Inflammatory macrophage (primary cell): ENCODE measurements around the gene EYA2.

ENCODE experiments used
- DNase-seq, 2 donors: peaks; one replicate each; pipeline ENCODE4 v3.0.0-alpha.2; 2020 to 2022

The EYA2 gene

GRCh38 chr20:47211036-47211435, 316.4 kb downstream of the EYA2 start:
- no peak for DNase-seq

- DNase-seq: no peak
Observed at GRCh38 chr20:47212606-47213207, 318.1 kb downstream of the EYA2 start.

- DNase-seq: no peak
Observed at GRCh38 chr20:47213966-47214365, 319.3 kb downstream of the EYA2 start.

- DNase-seq: no peak
Observed at GRCh38 chr20:47215653-47216397, 321.2 kb downstream of the EYA2 start.

DNA sequence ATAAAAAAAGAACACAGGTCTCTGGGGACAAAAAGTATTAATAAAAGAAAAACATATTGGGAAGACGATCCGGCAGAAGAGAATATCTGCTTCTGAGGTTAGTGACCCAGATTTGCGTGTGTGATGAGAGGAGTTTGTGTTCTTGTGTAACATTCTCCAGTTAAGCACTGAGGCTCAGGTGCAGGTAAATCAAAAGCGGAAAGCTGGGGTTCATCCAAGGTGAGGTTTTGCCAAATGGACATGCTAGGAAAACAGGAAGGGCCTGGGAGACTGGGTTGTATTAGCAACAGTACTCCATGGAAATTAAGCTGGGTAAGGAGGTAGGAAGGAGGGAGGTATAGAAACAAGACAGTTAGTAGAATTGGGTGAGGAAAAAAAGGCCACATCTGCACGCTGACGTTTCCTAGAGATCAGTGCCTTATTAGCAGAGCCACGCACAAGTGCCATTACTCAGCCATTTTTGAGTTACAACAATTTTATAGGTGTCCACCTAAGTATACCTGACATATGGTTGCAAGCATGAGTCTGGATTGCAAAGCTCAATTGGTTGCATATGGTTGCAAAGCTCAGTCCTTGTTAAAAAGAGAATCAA, 322.3 kb downstream of the EYA2 start:
- DNase-seq: no peak

- no peak for DNase-seq
Observed at GRCh38 chr20:47217482-47218446, 323.1 kb downstream of the EYA2 start.

GRCh38 chr20:47220161-47220582, 325.5 kb downstream of the EYA2 start:
- peak; percentile 31 to 45 for DNase-seq

DNA sequence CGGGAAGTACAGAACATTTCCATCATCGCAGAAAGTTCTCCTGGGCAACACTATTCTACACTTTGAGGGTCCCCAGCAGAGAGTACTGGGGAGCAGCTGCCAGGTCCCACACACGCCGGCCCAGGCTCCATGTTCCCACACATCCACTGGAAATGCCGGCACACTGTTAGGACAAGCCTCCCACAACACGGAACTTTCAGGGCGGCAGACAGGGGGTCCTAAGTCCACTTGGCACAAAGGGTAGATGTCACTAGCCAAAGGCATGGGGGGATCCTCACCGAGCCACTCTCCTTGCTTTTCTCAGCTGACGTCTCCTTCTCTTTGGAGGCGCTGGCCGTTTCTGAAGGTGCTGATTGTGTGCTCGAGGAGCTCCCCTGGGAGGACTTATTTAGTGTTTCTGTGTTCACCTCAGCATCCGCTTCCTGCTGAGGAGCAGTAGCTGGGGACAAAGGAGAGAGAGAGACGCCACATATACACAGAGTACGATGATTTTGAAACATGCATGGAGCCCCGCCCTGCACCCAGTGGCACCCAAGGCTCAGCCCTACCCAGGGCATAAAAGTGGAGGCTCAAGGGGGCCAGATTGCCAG, 326.5 kb downstream of the EYA2 start:
- no peak for DNase-seq

DNA sequence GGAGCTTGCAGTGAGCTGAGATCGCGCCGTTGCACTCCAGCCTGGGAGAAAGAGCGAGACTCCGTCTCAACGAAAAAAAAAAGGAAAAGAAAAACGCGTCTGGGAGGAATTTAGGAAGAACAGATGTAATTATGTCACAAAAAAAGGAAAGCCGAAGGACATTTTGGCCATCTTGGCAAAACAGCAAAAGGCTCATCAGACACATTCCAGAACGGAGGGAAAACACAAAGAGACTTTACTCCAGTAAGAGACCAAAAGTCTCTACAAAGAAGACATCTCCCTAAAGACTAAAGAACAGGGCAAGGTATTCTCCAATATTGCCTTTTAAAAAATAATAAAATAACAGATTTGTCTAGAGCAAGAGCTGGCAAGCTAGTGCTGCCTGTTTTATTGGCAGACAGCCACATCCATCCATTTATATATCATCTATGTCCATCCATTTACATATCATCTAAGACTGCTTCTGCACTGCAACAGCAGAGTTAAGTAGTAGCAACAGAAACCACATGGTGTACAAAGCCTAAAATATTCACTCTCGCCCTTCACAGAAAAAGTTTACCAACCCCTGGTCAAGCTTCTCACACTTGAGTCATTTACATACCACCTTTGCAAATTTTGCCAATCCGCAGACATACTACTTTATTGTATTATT, 328.0 kb downstream of the EYA2 start:
- no peak for DNase-seq

GRCh38 chr20:47223896-47224295, 329.3 kb downstream of the EYA2 start:
- no peak for DNase-seq

DNA sequence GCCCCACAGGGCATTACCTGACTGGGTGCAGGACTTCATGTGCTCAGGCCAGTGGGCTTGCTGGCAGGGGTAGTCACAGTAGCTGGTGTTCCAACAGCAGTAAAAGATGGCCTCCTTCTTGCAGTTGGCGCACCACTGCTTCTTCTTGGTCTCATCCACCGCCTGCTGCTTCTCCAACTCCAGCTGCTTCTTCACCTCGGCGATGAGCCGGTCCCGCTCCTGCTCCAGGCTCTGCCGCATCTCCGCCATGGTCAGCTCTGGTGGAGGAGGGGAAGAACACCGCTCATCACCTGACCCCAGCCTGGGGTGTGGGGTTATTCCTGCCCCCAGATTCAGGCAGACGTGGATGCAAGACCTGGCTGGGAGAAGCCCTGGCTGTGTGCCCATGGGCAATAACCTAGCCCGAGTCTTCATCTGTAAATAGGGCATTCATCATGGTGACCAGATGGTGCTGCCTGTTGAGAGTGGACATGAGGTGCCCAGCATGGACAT, 329.7 kb downstream of the EYA2 start:
- DNase-seq: no peak

DNA sequence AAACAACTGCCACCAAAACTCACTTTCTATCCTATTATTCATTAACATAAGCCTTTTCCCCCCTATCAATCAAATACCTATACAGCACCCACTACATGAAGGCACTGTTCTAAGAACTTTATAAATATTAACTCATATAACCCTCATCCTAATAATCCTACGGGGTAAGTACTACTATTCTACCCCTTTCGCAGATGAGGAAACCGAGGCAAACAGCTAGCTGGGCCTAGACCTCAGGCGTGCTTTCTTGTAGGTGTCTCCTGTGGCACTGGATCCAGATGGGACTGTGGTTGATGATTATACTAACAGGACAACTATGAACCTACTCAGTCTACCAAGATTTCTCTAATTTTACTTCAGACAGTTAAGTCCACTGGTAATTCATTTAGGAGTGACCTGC, 330.2 kb downstream of the EYA2 start:
- DNase-seq: no peak

DNA sequence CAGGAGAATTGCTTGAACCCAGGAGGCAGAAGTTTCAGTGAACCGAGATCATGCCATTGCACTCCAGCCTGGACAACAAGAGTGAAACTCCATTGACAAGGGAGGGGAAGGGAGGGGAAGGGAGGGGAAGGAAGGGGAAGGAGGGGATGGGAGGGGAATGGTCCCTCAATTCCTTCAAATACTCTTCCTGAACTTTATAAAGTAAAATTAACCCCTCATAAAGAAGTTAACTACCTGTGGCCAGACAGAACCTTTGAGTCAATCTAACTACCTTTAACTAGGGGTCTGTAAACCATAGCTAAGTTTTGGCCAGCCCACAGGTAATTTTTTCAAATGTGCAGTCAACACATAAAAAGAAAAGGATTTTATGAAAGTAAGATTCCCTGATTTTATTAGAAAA, 330.8 kb downstream of the EYA2 start:
- DNase-seq: no peak

- DNase-seq: no peak
Observed at GRCh38 chr20:47227119-47227518, 332.5 kb downstream of the EYA2 start.

- no peak for DNase-seq
Observed at GRCh38 chr20:47227576-47227975, 332.9 kb downstream of the EYA2 start.

GRCh38 chr20:47228654-47229053, 334.0 kb downstream of the EYA2 start:
- no peak for DNase-seq

DNA sequence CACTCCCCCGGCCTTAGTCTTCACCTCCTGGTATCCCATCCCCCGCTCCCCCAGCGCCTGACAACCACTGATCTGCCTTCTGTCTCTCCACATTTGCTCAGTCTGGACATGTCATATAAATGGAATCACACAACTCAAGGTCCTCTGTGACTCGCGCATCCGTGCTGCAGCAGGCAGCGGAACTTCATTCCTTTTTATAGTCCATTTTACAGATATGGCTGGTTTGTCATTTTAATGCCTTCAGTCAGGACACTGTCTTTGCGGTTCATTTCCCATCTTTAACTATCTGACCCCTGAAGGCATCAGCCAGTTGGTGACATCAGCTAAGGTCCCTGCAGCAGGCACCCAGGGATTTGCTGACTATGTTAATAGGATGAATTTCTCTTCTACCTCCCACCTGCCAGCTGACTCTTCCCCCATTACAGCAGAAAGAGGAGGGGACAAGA, 336.2 kb downstream of the EYA2 start:
- DNase-seq: no peak

DNA sequence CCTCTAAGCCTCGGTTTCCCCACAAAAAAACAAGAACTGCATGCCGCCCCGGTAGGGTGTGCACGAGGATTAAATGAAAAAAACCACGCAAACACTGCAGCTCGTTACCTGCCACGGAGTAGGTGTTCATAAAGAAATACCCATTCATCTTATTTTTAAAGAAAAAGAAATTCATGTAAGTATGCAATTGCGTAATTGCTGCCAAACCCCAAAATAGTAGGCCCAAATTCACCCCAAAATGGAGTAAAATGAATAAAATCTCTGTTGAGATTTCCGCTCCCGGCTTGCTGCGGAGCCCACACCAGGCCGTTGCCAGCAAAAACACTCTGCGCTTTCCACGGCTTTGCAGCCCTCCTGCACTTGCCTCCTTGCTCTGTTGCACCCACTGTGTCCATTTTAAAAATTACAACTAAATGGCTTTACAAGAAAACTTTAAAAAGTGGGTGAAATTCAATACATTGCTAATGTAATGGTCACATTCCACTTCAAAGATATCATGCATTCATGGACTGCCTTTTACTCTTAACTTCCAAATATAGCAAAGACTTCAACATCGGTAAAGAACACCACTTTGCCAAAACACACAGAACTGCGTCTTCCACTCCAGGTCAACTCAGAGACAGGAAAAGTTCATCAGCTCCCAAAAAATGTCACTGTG, 336.9 kb downstream of the EYA2 start:
- no peak for DNase-seq

DNA sequence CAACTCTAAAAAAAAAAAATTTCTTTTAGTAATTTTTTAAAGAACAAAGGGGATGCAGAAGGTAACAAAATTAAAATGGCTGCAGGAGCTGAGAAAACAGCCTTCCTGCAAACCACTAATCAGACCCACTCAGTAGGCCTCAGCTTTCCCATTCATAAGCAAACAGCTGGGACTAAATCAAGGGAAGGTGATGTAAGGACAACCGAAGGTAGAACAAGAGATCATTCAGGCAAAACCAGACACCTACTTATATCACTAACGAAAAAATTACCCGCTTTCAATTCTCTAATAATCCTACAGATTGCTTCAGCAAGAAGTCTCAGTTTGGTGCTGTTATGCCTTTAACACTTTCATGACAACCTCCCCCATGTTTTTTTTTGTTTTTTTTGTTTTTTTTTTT, 337.9 kb downstream of the EYA2 start:
- DNase-seq: no peak

- no peak for DNase-seq
Observed at GRCh38 chr20:47233333-47234188, 338.9 kb downstream of the EYA2 start.
